SK-N-DZ (cell line): Measurements from ENCODE around the gene UBE2G2.

Experiments
- DNase-seq: peaks from one replicate; pipeline ENCODE4 v3.0.0-alpha.2; 2015; ENCODE audit warnings: low spot score

Gene UBE2G2

DNA sequence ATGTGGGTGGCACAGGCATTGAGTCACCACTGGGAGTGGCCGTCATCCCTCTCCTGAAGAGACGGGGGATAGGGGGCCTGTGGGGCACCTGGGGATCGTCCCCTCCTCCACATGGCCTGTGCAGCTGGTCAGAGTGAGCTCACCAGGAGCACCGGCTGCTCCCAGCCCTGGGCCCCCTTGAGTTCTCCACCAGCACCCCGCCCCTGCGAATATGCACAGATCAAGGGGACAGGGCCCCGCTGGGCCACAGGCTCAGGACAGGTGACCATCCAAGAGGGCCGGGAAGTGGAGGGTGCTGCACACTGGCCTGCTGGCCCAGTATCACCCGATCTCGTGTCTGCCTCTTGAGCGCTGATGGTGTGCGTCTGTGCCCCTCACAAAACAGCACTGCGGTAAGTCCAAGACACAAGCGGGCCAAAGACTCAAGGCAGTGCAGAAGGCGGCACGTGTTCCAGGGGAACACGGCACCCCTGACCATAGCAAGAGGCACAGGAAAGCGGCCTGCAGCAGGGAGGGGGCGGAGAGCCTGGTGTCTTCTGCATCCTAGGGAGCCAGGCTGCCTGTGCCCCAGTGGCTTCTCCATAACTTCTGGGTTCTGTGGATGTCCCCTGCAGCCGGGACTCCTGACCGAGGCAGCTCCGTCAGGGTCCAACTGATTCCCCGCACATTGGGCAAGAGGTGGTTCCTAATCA, 72.1 kb downstream of the UBE2G2 start:
- DNase-seq = no peak

DNA sequence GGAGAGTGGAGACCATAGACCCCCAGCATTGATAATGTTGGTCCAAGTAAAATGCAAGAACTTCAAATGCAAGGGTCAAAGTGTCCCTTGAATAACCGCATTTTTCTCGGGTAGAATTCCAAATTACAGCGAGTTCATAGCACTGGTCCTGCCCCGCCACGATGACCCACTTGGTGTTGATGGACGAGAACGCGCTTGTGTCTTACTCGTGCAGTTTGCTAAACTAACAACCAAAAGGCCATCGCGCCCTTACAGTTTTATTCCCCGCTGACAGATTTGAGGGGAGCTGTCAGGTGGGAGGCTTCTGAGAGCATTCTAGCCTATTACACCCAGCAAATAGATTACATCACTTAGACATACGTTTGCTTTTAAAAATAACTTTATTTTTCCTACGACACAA, 72.9 kb downstream of the UBE2G2 start:
- DNase-seq = no peak

- DNase-seq = no peak
Measured at GRCh38 chr21:44727757-44728156, 73.9 kb downstream of the UBE2G2 start.

- DNase-seq = no peak
Measured at GRCh38 chr21:44727321-44727720, 74.3 kb downstream of the UBE2G2 start.

- no peak for DNase-seq
Measured at GRCh38 chr21:44726826-44727225, 74.8 kb downstream of the UBE2G2 start.

DNA sequence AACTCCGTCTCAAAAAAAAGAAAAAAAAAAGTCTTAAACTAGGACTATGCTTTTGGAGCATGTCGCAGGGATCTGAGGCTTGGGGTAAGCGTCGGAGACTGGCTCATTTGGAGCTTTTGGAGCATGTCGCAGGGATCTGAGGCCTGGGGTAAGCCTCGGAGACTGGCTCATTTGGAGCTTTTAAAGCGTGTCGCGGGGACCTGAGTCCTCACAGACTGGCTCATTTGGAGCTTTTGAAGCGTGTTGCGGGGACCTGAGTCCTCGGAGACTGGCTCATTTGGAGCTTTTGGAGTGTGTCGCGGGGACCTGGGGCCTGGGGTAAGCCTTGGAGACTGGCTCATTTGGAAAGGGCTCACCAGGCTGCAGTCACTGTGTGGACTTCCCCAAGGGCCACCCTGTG, 76.7 kb downstream of the UBE2G2 start:
- DNase-seq = no peak

DNA sequence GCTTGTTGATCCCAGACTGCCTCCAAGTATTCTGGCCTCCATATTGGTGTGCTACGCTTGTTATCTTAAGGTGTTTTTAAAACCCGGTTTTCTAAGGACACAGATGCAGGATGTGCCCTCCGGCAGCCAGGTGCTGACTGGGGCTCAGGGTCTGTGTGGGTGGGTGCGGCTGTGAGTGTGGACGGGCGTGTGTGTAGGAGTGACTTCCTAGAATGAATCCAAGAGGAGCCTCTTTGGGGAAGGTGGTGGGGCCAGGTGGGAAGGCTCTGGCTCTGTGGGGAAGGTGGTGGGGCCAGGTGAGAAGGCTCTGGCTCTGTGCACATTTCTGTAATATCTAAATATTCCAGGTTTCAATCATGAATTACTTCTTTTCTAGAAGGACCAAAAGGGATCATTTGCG, 77.4 kb downstream of the UBE2G2 start:
- DNase-seq = no peak

DNA sequence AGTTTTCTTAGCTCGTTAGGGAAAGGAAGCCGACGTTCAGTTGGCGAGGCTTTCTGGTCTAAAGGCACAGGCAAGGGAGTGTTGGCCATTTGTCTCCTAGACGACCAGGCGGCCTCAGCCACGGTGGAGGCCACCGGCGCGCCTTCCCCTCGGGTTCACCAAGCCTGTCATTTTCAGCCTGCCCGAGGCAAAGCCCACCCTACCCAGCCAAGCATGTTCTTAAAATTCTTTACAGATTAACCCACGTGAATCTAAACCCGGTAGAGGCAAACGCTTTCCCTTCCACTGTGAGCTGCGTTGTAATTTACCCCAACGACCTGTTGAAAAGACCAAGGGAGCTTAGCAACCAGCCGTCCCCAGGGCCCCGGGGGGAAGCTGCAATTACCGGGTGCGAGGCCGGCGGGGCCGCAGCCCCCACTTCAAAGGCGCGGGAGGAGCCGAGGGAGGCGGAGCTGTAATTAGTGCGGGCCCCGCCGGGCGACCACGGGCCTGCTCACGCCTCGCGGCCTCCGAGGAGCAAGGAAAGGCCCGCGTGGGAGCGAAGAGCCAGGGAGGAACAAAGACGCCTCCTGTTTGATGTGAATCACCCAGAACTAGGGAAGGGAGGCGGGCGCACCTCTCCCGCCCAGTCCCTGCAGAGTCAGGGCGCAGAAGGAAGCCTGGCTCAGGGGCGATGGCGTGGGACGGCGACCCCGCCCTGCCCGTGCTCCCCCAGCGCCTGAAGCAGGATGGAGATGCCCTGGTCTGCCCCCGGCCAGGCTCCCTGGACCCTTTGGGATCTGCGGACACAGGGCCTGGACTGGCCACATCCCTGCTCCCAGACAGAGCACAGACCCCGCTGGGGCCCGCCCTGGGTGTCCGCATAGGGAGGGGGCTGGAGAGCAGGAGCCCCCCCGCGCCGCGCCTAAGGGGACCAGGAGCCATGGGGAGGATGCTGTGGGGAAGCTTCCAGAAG, 78.2 kb downstream of the UBE2G2 start:
- no peak for DNase-seq

DNA sequence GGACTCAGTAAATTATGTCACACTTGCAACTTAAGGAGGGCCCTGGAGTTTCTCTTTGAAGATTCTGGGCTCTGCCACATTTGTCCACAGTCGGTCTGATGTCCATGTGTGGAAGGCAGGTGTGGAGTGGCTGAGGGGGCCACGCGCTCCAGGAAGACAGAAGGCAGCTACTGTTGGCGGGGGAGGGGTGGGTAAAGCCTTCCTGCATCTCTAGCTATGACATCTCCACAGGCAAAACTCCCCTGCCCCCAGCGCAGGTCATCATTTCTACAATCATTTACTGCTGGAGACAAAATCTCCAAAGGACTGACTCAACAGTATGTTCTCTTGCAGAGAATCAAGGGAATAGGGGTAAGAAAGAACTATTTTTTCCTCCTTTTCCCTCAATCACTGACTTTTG, 78.9 kb downstream of the UBE2G2 start:
- DNase-seq = no peak

- DNase-seq = no peak
Measured at GRCh38 chr21:44720170-44720569, 81.5 kb downstream of the UBE2G2 start.
